GM21447 (cell line): Measurements from ENCODE around the gene EDRF1.
"Not testable (repeated sequence)": the region's sequence is repeated elsewhere in the genome, so short reads cannot be mapped to it uniquely, and the experiment has no call there.

Experiments used
- ATAC-seq: cut with Tn5 transposase; IDR thresholded peaks from one replicate; pipeline ENCODE4 v1.9.1; 2021; ENCODE audit not compliant: unreplicated experiment

Gene EDRF1

DNA sequence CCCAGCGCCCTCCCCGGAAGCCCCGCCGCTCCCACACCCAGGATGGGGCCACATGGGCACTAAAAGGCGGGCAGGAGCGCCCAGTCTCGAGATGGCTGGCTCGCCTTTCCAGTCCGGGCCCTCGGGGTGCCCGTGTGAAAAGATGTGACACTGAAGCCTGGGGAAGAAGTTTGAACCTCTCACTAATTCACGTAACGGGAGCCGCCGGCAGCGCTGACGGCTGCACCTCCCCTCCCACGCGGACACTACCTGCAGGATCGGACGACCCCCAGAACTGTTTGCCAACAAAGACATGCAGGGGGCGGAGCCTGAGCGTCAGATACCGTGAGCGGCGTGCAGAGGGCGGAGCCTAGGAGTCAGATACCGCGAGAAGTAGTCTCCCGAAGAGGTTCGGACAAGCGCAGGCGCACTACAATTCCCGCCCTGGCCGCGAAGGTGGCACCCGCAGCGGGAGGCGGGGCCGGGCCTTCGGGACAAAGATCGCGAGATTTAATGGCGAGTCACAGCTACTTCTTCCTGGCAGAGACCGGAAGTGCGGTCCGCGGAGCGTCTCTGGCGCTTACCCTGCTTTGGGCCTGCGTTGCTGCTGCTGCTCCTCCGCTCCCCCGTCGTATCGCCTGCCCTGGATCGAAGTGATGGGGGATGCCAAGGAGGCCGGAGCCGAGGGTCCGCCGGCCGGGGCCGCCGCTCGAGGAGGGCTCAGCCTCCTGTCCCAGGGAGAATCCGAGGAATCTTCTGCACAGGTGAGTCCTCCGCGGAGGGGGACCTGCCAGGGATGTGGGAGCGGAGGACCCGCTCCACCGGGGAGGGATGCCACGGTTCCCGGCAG lies at the start of gene EDRF1:
EDRF1 (plus strand) TSS at position 537 of the 829 bp plus-strand sequence; CDS start at position 636, 99 bp downstream.
- ATAC-seq = peak; percentile 86

DNA sequence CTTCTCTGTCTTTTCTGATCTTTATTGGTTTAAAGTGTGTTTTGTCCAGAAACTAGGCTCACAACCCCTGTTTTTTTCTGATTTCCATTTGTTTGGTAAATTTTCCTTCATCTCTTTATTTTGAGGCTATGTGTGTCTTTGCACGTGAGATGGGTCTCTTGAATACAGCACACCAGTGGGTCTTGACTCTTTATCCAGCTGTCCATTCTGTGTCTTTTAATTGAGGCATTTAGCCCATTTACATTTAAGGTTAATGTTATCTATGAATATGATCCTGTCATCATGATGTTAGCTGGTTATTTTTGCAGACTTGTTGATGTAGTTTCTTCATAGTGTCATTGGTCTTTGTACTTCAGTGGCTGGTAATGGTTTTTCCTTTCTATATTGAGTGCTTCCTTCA lies 46.6 kb upstream of the EDRF1 start:
- ATAC-seq = no peak

DNA sequence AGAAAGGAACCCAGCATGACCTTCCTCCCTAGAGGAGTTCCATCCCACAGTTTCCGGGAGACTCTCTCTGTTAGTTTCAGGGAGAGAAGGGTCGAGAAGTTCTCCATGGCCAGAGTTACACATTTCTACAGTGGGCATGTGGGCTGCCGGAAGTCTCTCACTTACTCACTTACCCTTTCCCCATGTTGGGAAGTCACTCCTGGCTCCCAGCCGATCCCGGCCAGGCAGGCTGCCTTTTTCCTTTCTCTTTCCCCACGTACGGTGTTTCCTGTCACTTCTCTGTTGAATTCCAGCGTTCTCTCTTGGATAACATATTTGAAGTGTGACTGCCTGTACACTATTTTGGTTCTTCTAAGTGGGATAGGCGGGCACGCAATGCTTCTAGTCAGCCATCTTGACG lies 40.1 kb upstream of the EDRF1 start:
- no peak for ATAC-seq

- ATAC-seq = no peak
These were observed 36.4 kb upstream of the EDRF1 start, which contains the start of gene TEX36 for GRCh38 chr10:125683063-125683462. Gene TEX36, minus strand, starts transcription at chr10:125683163. Its CDS starts 174 bp downstream, at chr10:125682989.

GRCh38 chr10:125683821-125684220 lies 35.7 kb upstream of the EDRF1 start:
- ATAC-seq = no peak

GRCh38 chr10:125684581-125684980 lies 34.9 kb upstream of the EDRF1 start:
- ATAC-seq = no peak

GRCh38 chr10:125687507-125688185 lies 31.9 kb upstream of the EDRF1 start:
- ATAC-seq = no peak

- no peak for ATAC-seq
These were observed 29.4 kb upstream of the EDRF1 start for GRCh38 chr10:125689955-125690569.

DNA sequence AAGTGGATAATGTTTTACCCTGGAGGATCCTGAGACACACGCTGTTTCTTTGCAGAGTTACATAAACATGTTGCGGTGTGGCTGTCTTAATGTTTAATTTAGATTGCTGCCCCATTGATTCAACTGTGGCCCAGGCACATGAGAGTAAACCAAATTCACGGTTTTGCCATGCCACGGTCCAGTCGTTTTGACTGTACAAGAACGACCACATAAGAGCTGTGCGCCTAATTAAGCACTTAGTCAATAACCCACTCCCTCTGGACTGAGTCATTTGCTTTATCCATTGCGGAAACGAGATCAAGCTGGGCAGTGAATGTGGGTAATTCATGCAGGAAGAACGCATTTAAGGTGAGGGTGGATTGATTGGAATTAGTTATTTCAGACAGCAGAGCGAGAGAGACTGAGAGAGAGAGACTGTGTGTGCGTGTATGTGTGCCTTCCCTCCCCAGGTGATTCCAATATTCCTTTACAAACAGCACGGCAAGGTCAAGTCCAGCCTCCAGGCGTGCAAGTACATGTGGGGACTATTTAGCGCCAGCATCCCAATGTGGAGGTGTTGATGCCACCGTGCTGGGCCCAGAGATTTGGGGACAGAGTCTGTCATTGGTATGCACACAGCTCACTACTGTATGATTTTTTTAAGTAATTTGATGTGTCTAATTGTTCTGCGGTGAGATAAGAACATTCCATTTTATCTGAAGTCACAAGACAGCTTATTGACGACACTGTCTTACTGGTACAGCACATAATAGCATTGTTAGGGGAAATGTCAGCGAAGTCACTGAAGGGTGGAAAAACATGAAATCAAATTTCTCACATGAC lies 28.1 kb upstream of the EDRF1 start:
- ATAC-seq = no peak

GRCh38 chr10:125692196-125692595 lies 27.3 kb upstream of the EDRF1 start:
- ATAC-seq = no peak

DNA sequence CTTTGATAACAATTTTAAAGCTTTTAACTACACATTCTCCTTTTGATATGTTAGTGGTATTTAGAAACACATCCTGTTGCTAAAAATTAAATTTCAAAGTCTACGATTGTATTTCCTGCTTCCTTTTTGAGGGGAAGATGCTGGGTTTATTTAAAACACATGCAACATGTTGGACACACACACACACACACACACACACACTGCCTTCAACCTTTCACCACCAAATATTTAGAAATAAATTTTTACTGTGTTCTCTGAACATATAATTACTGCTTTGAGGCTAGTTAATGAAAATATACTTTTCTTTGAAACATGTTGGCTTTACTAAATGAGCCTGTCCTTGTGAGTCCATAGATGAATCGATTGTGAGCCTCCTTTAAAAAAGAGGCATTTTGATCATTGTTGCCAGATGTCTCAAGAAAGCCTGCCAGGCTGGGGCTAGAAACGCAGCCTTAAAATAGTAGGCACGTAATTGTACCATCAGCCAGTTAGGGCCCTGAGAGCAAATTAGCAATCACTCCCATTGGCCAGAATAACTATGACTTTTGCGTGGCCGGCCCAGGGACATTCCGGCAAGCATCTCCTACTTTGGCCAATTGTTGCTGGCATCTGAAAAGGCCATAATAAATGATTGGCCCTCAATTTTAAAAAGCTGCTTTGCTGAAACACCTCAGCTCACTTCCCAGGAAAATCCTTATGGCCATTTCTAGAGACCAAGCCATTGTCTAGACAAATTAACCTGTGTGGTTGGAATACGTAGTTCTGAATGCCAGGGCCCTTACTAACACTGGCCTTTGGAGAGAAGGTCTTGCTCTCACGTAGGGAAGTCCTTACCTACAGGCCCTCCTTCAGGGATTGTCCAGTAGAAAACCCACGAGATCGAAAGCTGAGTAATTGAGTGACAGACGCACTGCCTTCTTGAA lies 26.6 kb upstream of the EDRF1 start:
- no peak for ATAC-seq

DNA sequence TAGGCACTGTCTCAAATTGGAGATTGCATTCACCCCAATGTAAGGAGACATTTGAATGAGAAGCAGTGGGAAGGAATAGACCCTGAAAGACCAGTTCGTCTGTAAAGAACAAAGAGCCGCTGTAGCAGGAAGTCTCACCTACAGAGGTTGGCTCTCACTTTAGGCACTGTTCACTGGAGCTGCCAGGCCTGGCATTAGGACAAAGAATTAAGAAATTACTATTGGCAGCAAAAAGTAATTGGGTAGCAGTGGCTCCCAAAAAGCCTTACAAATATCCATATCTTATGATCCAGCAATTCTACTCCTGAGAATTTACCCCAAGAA lies 26.0 kb upstream of the EDRF1 start:
- no peak for ATAC-seq

- ATAC-seq = no peak
These were observed 24.6 kb upstream of the EDRF1 start for GRCh38 chr10:125694883-125695282.

GRCh38 chr10:125696884-125697283 lies 22.6 kb upstream of the EDRF1 start:
- not testable (repeated sequence) for ATAC-seq

- no peak for ATAC-seq
These were observed 21.0 kb upstream of the EDRF1 start for GRCh38 chr10:125698481-125698998.

GRCh38 chr10:125699562-125700143 lies 19.9 kb upstream of the EDRF1 start:
- peak; percentile 57 for ATAC-seq

GRCh38 chr10:125700355-125700911 lies 19.1 kb upstream of the EDRF1 start:
- ATAC-seq = no peak

GRCh38 chr10:125707541-125708468 lies 11.7 kb upstream of the EDRF1 start:
- peak; percentile 79 for ATAC-seq
